Bronchial epithelial cell (primary cell): Measurements from ENCODE around the gene SELENOH. TPM values are rescaled to one million over a fixed set of nuclear protein-coding genes. Genes with fewer than 3 reads are reported as not detected.

Experiments
- DNase-seq: peaks from one replicate; pipeline ENCODE4 v3.0.0-alpha.2; 2010; ENCODE audit warnings: low read depth
- FAIRE-seq: peaks from 2 replicates; lab custom pipeline; 2011; peaks lifted over from hg19 to GRCh38; lab: Jason Lieb, UNC
- H3K27me3 ChIP-seq: 2 replicates; pipeline ENCODE4 v1.5.1; 2011; ENCODE audit warnings: low read length; ENCODE audit not compliant: control insufficient read depth, insufficient read depth
- H3K36me3 ChIP-seq: 2 replicates; pipeline ENCODE4 v1.5.1; 2011; ENCODE audit warnings: low read length; ENCODE audit not compliant: control insufficient read depth, insufficient read depth
- H3K4me3 ChIP-seq: 2 replicates; pipeline ENCODE4 v1.5.1; 2011; ENCODE audit warnings: mild to moderate bottlenecking, low read depth, low read length, control low read depth
- CTCF ChIP-seq: IDR thresholded peaks from 2 replicates; pipeline ENCODE4 v1.5.1; 2011; ENCODE audit warnings: mild to moderate bottlenecking, moderate library complexity, low read length, control low read depth, inconsistent platforms; ENCODE audit not compliant: insufficient read depth, severe bottlenecking
- total RNA-seq: library from RNA; depleted of rRNA; stranded (reverse); fragments of >200 nt; gene quantifications from 2 replicates; pipeline ENCODE4 v1.2.1, GENCODE V29; 2014

SELENOH gene
- total RNA-seq, 1 donor from 2014 or later, result 139 TPM

GRCh38 chr11:57778318-57779037 is 37.2 kb downstream of the SELENOH start:
- no peak for FAIRE-seq
- H3K4me3 ChIP-seq, result peak overlapping the region; percentile 3

GRCh38 chr11:57779276-57779675 is 38.0 kb downstream of the SELENOH start:
- no peak for FAIRE-seq
- TF ChIP-seq CTCF, result peak; percentile 12
- peak; percentile 58 for DNase-seq

More at GRCh38 chr11:57778318-57779037, 37.2 kb downstream of the SELENOH start:
- no peak for TF ChIP-seq CTCF
- peak; percentile 93 for DNase-seq
- H3K36me3 ChIP-seq, result peaks cover 4% of the 10 kb centered on the region
- no peaks in the 10 kb centered on the region for H3K27me3 ChIP-seq

GRCh38 chr11:57781529-57781943 is 40.2 kb downstream of the SELENOH start:
- no peak for TF ChIP-seq CTCF
- DNase-seq, result peak; percentile 94
- Histone ChIP-seq H3K27me3 (no peaks in the 10 kb centered on the region), H3K36me3 (peaks cover 3% of the 10 kb centered on the region), H3K4me3 (no peak overlapping the region)
- FAIRE-seq, result no peak

More at GRCh38 chr11:57779276-57779675, 38.0 kb downstream of the SELENOH start:
- Histone ChIP-seq H3K27me3 (no peaks in the 10 kb centered on the region), H3K4me3 (no peak overlapping the region), H3K36me3 (peaks cover under 1% of the 10 kb centered on the region)

GRCh38 chr11:57785072-57785471 is 43.8 kb downstream of the SELENOH start:
- no peak overlapping the region for H3K4me3 ChIP-seq
- DNase-seq (no peak), FAIRE-seq (no peak)
- H3K27me3 ChIP-seq, result no peaks in the 10 kb centered on the region
- TF ChIP-seq CTCF, result no peak
- peaks cover 4% of the 10 kb centered on the region for H3K36me3 ChIP-seq

GRCh38 chr11:57786436-57786835 is 45.1 kb downstream of the SELENOH start:
- FAIRE-seq, result no peak
- no peak for TF ChIP-seq CTCF
- no peak for DNase-seq

GRCh38 chr11:57787006-57787604 is 45.8 kb downstream of the SELENOH start:
- no peak overlapping the region for H3K4me3 ChIP-seq
- H3K36me3 ChIP-seq, result peaks cover 10% of the 10 kb centered on the region
- peak; percentile 58 for DNase-seq
- no peaks in the 10 kb centered on the region for H3K27me3 ChIP-seq
- TF ChIP-seq CTCF, result no peak
- no peak for FAIRE-seq

More at GRCh38 chr11:57786436-57786835, 45.1 kb downstream of the SELENOH start:
- no peak overlapping the region for H3K4me3 ChIP-seq
- H3K36me3 ChIP-seq, result peaks cover 7% of the 10 kb centered on the region
- H3K27me3 ChIP-seq, result no peaks in the 10 kb centered on the region
